ENCODE data around the gene PFKFB1.

PFKFB1 gene

GRCh38 chrX:54909941-54910340, 84.0 kb downstream of the PFKFB1 start:
- H3K4me1 Mint-ChIP-seq, result no peaks in the 10 kb centered on the region
- peaks cover 1% of the 10 kb centered on the region for H3K36me3 Mint-ChIP-seq
- H3K27me3 Mint-ChIP-seq, result no peaks in the 10 kb centered on the region
- no peak overlapping the region for H3K27ac Mint-ChIP-seq
- peaks cover 6% of the 10 kb centered on the region for H3K9me3 Mint-ChIP-seq
- H3K4me3 Mint-ChIP-seq, result no peak overlapping the region

- Mint-ChIP-seq H3K36me3 (no peaks in the 10 kb centered on the region), H3K27ac (no peak overlapping the region)
These were observed 99.8 kb downstream of the PFKFB1 start for GRCh38 chrX:54894159-54894558.

GRCh38 chrX:54891573-54891972, 102.4 kb downstream of the PFKFB1 start:
- H3K36me3 Mint-ChIP-seq, result no peaks in the 10 kb centered on the region
- H3K27me3 Mint-ChIP-seq, result peaks cover 1% of the 10 kb centered on the region
- no peak overlapping the region for H3K27ac Mint-ChIP-seq

More at GRCh38 chrX:54894159-54894558, 99.8 kb downstream of the PFKFB1 start:
- Mint-ChIP-seq H3K27me3 (no peaks in the 10 kb centered on the region), H3K4me3 (no peak overlapping the region), H3K4me1 (no peaks in the 10 kb centered on the region), H3K9me3 (no peaks in the 10 kb centered on the region)

GRCh38 chrX:54885740-54886139, 108.2 kb downstream of the PFKFB1 start:
- Mint-ChIP-seq H3K4me3 (no peak overlapping the region), H3K9me3 (no peaks in the 10 kb centered on the region), H3K4me1 (no peaks in the 10 kb centered on the region), H3K27me3 (peaks cover 1% of the 10 kb centered on the region), H3K36me3 (no peaks in the 10 kb centered on the region), H3K27ac (no peak overlapping the region)

More at GRCh38 chrX:54891573-54891972, 102.4 kb downstream of the PFKFB1 start:
- H3K4me3 Mint-ChIP-seq, result no peak overlapping the region
- H3K4me1 Mint-ChIP-seq, result no peaks in the 10 kb centered on the region
- H3K9me3 Mint-ChIP-seq, result no peaks in the 10 kb centered on the region
